ENCODE results near the gene OSER1. TPM values are rescaled to one million over a fixed set of nuclear protein-coding genes. Genes with fewer than 3 reads are reported as not detected.

OSER1 gene
- total and polyA plus RNA-seq, 9 of the 15 experiments (the other 6 are each of a cell fraction or from before 2014, with no cell fraction given) = 15.5 to 57.3 (median 19.9) TPM

GRCh38 chr20:44159711-44160110 is 50.9 kb downstream of the OSER1 start:
- no peak for FAIRE-seq
- Histone ChIP-seq H3K4me3 (no peak overlapping the region), H3K9ac (ENCODE audit: insufficient read depth in 1 of 2, low read depth in 2 of 2, low read length in 2 of 2) (no peak overlapping the region), H3K4me2 (ENCODE audit: insufficient read depth, low read length) (no peak overlapping the region), H3K9me3 (replicated peaks; ENCODE audit: control insufficient read depth, insufficient read depth, low read depth, low read length) (no peaks in the 10 kb centered on the region; the same call in 1 of the 2 replicates), H3K36me3 (ENCODE audit: control insufficient read depth, insufficient read depth, low read length) (no peaks in the 10 kb centered on the region), H4K20me1 (replicated peaks; ENCODE audit: control insufficient read depth, insufficient read depth, low read length) (no peaks in the 10 kb centered on the region; the same call in 1 of the 2 replicates), H3K27me3 (ENCODE audit: control insufficient read depth in 2 of 2, insufficient read depth in 2 of 2, low read length in 2 of 2) (peaks cover 2 to 39% of the 10 kb centered on the region in 2 experiments; a peak in 2 of 5 replicates), H2AFZ (ENCODE audit: low read depth, low read length) (no peak overlapping the region), H3K27ac (ENCODE audit: extremely low read depth, low read depth, low read length) (no peak overlapping the region), H3K4me1 (replicated peaks in 1 of 2; ENCODE audit: control insufficient read depth in 2 of 2, insufficient read depth in 2 of 2, low read length in 2 of 2) (no peaks in the 10 kb centered on the region; a peak in 1 of 5 replicates), H3K79me2 (ENCODE audit: control insufficient read depth, insufficient read depth, low read length) (no peaks in the 10 kb centered on the region), H3K9me1 (ENCODE audit: control insufficient read depth, insufficient read depth, low read length) (no peaks in the 10 kb centered on the region)
- BruUV-seq (replicated peaks) = no TSS peak
- intact Hi-C loops (cut with micrococcal nuclease) = no loop called here
- in situ Hi-C loops (cut with MboI) = no loop called here
- no peak for DNase-seq (ENCODE audit: extremely low read depth in 1 of 4, low spot score in 3 of 4)
- ChIA-PET POLR2A (interaction anchor here (0.6 to 1.1 kb wide), 2 partner anchors 16 to 122 kb away, joined by 3 read pairs; no protein-coding TSS in a partner anchor), CTCF (ENCODE audit: low intra/inter-chr PET ratio) (no interaction called here)
- no peak for ATAC-seq
- 23% methylated on average over 22 of the region's 50 CpGs for WGBS (ENCODE audit: insufficient coverage, low coverage, missing lambda C conversion rate)
- TF ChIP-seq SIN3B (IDR thresholded peaks at IDR 0.05; ENCODE audit: low read depth) = no peak
- TF ChIP-seq ZNF764 (CRISPR knock-in tag; IDR thresholded peaks at IDR 0.05; ENCODE audit: low read depth) = no peak
- TF ChIP-seq SNRNP70 (optimal IDR thresholded peaks at IDR 0.05; ENCODE audit: low read depth, low read length) = no peak
- no peak for TF ChIP-seq ZNF318 (IDR thresholded peaks at IDR 0.05; ENCODE audit: borderline replicate concordance in 1 of 2, low read depth in 1 of 2)
- no peak for TF ChIP-seq CEBPG (CRISPR knock-in tag; IDR thresholded peaks at IDR 0.05)
- TF ChIP-seq CEBPG (tag; conservative IDR thresholded peaks at IDR 0.05 in 1 of 2, IDR thresholded peaks at IDR 0.05 in 1 of 2) = no peak
